GM19193 (cell line): ENCODE results near the gene NTF3.

ENCODE experiments used
- POLR2A ChIP-seq: IDR thresholded peaks from 4 replicates; pipeline ENCODE4 v1.6.1; 2011; ENCODE audit not compliant: insufficient read depth, insufficient read length; ENCODE audit errors: extremely low read depth

NTF3 gene

DNA sequence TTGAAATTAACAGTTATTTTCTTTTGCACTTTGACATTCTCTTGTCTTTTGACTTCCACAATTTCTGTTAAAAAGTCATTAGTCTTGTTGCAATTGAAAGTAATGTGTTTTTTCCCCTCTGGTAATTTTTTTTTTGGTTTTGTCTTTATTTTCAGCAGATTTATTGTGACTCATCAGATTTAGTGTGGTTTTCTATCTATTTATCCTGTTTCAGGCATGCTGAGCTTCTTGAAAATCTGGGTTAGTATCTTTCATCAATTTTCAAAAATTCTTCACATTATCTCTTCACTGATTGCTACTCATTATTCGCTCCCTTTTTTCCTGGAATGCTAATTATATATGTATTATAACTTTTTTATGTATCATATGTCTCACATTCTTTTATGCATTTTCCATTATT, 15.3 kb upstream of the NTF3 start:
- no peak for TF ChIP-seq POLR2A

DNA sequence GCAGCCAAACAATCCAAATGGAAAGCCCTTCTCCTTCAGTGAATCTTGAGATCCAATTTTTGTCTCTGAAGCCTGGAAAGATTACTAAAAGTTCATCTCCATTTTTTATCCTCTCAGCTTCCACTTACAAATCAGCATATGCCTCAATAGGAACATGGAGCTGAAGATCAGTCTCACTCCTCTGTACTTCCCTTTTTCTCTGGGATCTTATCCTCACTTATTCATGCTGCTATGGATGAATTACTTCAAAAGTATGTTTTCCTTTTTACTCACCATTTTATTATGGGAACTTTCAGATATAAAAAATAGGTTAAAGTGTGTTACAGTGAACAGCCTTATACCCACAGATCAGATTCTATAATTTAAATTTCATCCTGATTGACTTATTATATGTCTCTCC, 14.4 kb upstream of the NTF3 start:
- no peak for TF ChIP-seq POLR2A

DNA sequence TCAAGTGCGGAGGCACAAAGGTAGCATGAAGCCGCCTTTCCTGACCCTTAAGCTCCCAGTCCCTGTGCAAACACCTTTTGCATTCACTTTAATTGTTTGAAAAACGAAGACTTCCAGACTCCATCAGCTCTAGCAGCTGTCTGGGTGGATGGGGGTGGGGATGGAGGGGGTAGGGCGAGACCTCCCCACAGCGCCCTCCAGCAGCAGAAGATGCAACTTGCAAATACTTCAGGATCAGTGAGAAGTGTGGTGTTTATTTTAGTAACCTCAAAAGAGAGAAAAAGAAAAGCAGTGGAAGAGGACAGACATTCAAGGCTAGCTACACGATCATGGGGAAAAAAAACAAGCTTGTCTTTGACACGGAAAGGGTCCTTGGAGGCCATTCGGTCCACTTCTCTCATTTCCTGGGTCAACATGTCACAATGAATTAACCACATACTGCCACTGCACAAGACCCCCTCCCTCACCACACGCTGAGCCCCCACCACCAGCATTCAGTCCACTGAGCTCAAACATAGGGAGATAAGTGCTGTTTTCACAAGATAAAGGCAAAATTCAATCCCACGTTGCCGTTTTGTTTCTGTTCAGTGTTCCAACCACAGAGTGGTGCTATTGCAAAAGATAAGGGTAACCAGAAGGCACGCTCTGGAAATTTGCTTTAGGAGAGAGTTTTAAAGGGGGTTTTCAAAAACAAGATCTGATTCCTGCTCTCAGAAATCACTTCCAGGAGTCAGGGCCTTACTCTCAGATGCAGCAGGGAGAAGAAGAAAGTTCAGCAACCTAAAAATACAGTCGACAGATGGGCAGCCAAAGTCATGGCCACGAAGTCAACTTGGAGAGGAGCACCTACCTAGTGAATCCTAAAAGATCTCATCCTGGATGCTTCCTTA, 3.3 kb upstream of the NTF3 start:
- no peak for TF ChIP-seq POLR2A

DNA sequence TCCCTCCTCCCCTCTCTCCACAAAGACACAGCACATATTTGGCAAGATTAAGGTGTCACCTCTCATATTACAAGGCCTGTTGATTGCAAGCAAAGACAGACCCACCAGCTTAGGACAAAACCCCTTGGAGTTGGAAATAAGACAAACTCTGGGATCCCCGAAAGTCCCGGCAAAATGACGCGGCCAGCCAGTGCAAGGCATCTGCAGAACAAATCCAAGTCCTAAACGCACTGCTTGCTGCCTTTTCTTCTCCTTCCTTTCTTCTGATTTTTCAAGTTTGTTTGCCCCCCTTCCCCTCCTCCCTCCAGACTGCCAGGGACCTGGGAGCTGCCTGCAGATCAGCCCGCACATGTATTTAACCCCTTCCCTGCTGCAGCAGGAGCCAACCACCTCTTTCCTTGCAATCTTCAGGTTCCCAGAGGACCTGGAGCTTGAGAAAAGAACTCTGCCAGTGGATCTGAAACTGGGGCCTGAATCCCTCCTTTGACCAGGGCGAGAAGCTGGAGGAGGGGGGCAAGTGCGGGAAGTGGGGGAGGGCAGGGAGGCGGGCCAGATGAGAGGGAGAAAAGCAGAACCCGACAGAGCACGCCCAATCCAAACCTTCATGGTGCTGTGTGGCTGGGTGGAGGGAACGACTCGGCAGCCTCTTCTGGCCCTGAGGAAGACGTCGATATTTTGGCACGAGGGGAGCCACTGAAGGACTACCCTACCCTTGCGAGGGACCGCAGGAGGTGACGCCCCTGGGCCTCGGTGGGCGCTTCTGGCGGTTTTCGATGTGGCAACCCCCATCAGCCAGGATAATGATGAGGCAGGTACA, 2.0 kb upstream of the NTF3 start:
- TF ChIP-seq POLR2A = no peak

DNA sequence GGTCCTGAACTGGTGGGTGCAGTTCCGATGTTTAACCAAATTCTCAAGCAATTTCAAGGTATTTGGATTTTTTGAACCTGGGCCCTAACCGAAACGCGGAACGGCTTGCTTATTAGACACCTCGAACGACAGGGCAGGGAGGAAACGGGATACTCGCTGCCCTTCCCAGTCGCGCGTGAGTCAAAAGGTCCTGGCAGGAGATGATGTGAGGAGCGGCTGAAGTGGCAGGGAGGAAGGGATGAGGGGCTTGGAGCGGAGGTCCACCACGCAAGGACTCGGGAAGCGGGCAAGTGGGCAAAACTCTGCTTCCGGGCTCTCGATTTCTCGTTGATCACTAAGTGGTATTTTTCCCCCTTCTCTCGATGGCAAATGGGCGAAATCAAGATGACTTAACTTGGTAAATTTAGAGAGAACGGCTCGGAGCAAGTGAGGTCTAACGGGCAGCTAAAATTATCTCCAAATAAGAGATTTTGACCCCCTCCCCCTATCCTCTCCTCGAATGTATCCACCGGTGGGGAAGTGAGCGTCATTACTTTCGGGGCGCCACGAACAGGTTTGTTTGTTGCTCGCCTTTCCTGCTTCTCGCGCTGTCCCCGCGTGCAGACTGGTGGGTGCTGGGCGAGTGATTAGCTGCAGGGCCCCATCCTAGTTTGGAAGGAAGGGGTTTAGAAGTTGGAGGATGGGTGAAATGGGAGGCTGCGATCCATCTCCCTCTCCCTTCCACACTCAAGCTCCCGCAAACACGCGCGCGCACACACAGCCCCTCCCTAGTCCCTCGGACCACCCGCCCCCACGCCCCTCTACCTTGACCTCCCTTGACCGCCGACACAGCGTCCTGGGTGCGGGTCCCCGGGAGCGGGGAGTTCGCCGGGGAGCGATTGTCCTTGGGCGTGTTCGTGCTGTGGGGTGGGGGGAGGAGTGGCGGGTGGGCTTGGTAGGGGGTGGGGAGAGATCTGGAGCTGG, 986 bp upstream of the NTF3 start:
- no peak for TF ChIP-seq POLR2A

DNA sequence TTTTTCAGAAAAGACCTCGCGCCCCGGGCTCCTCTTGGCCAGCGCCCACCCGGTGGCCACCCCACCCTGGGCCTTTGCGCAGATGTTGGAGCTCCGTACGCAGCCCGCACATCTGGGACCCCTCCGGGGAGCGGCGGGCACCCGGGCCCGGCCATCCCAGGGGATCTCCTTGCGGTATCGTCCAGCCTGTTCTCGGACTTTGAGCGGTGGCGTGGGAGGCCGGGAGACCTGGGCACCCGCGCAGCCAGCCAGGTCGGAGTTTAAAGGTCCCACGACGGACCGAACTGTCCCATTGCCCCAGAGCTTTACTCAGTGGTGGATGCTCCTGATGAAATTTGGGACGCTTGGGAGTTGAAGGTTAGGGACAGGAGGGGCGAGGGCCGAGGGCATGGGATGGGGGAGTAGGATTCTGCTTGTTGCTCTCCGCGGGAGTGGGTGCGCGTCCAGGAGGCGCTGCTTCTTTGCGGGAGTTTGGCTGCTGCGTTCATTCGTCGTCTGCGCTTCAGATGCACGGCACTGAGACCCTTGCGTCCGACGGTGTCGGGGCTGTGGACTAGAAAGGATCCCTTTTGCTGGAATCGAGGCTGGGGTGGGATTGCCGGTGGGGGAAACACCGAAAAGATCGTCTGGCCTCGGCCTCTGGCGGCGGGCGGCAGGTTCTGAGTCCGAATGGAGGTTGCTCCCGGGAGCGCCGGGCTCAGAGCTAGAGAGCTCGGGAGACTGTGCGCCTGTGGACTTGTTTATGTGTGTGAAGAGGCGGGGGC, 1.4 kb downstream of the NTF3 start:
- TF ChIP-seq POLR2A = no peak

DNA sequence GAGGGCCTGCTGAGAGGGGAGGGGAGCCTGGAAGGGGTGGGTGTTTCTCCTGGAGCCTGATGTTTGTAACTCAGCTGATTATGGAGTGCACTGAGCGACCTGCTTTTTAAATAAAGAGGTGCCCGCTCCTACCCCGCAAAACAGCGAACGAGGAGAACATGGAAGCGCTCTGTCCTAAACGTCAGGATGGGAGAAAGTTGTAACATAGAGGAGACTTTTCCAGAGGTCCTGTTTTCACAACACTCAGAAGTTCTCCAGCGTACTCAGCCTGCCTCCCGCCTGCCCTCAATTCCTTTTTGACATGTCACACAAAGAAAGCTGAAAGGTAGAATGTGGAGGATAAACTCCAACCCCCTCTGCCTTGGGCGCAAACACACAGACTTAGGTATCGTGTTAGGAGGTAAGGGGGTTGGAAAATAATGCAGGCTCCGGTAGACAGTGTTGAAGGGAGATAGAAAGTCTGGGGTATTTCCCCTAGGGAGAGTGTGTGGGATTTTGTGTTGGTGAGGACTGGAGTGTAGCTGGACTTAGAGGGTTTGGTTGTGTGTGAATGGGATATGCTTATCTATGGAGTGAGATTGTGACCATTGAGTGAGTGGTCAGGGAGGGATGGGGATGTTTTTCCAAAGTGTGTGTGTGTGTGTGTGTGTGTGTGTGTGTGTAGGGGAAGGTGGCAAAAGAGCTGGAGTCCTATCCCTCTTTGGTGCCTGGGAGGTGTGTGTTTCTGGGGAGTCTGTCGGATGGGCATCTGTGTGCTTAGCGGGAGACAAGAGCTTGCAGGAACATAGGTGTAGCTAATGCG, 2.1 kb downstream of the NTF3 start:
- no peak for TF ChIP-seq POLR2A

DNA sequence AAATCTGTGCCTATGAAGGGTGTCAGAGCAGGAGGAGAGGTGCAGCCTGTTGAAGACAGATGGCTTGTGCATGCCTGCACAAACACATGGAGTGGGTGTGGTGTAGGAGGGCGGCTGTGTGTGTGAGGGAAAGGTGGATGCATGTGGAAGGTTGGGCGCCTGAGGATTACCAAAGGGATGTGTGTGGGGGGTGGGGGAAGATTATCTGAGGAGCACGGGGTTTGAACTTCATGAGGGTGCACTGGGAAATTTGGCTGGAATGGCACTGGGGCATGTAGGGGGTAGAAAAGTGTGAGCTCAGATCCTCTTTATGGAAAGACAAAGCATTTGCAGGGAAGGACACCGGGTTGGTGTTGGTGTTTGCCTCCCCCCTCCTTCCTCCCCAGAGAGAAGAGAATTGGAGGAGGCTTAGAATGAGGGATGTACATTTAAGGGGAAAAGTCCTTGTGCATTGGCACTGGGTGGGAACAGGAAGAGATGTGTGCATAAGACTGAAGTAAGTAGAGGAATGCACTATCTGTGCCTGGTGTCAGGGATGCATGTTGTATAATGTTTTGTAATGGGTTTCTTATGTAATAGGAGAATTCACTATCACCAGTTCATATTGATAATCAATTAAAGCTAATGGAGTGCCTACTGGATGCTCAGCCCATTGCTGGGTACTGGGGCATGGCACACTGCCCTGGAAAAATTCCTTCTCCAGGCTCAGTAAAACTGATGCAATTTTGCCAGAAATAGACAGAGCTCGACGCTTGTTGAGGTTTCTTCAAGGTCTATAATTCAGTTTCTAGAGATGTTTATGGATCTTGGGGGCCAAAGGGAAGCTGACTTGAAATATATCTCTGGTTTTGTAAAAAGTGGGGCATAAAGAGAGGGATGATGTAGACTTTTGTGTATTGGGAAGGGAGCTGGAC, 3.0 kb downstream of the NTF3 start:
- TF ChIP-seq POLR2A = no peak

DNA sequence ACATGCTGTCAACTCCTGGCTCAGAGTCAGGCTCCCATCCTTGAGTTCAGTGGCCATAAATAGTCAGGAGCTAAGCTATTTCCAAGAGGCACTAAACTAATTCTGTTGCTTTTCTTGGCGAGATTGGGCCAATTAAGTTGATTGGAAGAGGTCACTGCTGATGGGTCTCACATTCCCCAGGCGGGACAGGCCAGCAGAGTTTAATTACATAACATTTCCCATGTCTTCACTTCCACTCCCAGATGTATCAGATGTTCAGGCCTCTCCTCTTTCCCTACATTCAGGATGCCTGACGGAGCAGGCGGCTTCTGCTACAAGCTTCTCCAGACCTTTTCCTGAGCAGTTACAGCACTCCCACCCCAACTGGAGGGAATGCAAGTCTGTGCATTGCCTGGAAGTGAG, 5.3 kb downstream of the NTF3 start:
- TF ChIP-seq POLR2A = no peak

DNA sequence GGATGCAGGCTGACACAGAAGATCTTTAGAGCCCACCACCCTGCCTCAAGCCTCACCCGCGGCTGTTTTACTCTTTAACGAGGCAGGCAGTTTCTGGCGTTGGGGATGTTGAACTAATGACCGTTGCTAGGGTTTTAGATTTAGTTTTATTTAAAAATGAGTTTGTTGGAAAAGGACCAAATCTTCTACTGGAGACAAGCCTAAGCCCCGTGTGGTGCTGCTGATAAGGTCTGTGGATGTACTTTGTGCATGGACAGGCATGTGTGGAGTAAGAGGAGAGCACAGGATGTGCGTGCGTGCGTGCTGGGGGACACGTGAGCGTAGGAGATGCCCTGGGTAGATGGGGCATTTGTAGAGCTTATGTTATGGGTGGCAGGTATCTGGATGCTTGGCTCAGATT, 5.7 kb downstream of the NTF3 start:
- no peak for TF ChIP-seq POLR2A

DNA sequence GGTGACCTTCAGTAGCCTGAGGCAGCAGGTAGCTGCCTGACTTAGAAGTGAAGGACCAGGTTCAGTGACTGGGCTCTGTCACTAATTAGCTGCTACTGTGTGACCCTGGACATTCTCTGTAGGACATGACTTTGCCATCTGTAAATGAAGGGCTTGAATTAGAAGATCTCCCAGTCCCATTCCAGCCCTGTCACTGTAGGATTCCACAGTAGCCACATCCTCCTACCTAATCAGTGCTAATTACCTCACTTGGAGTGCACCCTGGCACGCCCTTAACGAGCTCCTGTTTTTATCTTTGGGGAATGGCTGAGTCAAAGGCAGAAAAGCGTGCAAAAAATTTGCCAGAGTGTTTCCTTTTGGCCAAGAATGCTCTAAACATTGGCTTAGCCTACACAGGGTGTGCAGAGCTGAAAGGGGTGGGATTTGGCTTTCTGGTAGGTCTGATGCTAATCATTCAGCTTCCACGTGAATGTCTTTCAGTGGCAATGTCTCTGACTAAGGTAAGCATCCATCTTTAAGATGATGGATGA, 6.8 kb downstream of the NTF3 start:
- TF ChIP-seq POLR2A = no peak

DNA sequence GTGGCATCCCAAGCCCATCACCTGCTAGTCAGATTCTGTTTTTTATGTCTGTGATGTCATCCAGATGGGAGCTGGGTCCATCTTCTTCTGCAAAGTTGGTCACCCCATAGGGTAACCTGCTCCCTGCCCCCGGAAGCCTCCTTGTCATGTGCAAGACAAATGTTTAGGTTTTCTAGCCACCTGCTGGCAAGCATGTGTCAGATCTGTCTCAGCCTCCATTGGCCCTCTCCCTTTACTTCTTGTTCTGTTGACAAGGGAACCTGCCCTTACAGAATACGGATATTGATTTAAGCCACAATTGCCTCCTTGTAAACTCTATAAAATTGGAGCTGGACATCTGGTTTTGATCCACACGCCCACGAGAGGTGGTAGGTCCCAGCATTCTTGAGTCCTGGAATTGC, 7.5 kb downstream of the NTF3 start:
- TF ChIP-seq POLR2A = no peak
